ENCODE measurements around the gene ANP32A. TPM values are rescaled to one million over a fixed set of nuclear protein-coding genes. Genes with fewer than 3 reads are reported as not detected.

ANP32A gene
- total RNA-seq, 1 experiment from 2014 or later = 250 TPM

DNA sequence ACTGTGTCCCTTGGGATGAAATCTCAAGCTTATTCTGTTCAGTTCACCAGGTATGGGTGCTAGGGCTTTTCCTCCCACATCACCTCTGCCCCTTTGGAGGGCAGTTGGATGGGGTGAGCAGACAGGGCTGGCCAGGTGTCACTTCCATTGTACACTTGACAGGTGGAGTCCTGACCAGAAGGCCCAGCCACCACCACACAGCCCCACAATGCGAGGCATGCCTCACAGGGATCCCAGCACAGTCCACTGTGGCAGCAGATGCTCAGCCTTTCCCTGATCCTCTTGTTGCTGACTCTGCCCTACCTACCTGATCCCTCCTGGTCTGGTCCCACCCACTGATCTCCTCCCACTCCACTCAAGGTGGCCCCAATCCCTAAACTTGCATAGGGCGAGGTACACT lies 88.2 kb downstream of the ANP32A start:
- H3K27me3 Mint-ChIP-seq (ENCODE audit: unreplicated experiment) = peaks cover 61% of the 10 kb centered on the region
- no peak overlapping the region for H3K27ac Mint-ChIP-seq (ENCODE audit: unreplicated experiment)
- no TSS peak for BruUV-seq (replicated peaks)
- TF ChIP-seq CTCF (IDR thresholded peaks at IDR 0.05; ENCODE audit: unreplicated experiment) = no peak
- H3K36me3 Mint-ChIP-seq (ENCODE audit: insufficient read depth, unreplicated experiment) = no peaks in the 10 kb centered on the region
- H3K4me3 Mint-ChIP-seq (ENCODE audit: low read depth, unreplicated experiment) = no peak overlapping the region
- no peak for DNase-seq
- CTCF ChIA-PET = interaction anchor here (1.0 to 3.5 kb wide), 2 partner anchors 143 to 193 kb away, joined by 3 to 21 read pairs; no protein-coding TSS in a partner anchor
- intact Hi-C loops (cut with micrococcal nuclease; ENCODE audit: unreplicated experiment) = no loop called here
- no peaks in the 10 kb centered on the region for H3K4me1 Mint-ChIP-seq (ENCODE audit: low read depth, unreplicated experiment)
- no peaks in the 10 kb centered on the region for H3K9me3 Mint-ChIP-seq (ENCODE audit: low read depth, unreplicated experiment)

DNA sequence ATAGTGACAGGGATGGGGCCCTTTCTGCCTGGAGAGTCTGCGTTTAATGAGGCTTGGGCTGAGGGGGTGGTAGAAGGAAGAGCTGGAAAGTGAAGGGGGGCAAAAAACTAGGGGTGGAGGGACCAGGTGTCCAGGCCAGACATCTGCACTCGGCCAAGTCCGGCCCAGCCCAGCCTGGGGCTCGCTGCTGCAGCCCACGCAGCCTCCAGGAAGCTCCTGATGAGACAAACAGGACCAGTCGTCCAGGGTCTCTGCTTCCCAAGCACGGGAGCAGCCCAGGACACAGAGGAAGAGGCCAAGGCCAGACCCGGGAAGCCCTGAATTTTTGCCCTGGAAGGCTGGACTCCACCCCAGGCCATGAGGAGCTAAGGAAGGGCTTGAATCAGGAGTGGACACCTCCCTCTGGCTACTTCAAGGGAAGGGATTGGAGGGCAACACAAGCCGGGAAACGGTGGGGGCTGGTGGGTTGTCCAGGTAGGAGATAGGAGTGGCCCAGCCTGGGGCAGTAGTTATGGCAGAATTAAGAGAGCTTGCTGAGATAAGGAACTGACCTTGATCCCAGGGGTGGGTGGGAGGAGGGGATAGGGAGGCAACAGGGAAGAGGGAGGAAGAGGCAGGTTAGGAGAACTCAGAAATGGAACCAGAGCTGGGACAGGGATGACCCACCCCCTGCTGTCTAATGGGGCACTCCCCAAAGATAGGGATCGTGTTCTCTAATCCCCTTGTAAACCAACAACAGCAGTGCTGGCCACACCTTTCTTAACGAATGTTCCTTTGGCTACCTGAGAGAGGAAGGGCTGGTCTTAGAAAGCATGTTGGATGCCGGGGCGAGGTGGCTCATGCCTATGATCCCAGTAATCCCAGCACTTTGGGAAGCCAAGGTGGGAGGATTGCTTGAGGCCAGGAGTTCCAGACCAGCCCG lies 89.5 kb downstream of the ANP32A start:
- no peak overlapping the region for H3K4me3 Mint-ChIP-seq (ENCODE audit: low read depth, unreplicated experiment)
- peaks cover 57% of the 10 kb centered on the region for H3K27me3 Mint-ChIP-seq (ENCODE audit: unreplicated experiment)
- H3K9me3 Mint-ChIP-seq (ENCODE audit: low read depth, unreplicated experiment) = no peaks in the 10 kb centered on the region
- no peak for TF ChIP-seq CTCF (IDR thresholded peaks at IDR 0.05; ENCODE audit: unreplicated experiment)
- intact Hi-C loops (cut with micrococcal nuclease; ENCODE audit: unreplicated experiment) = loop anchor here (1.0 kb wide), 2 partner anchors 144 to 194 kb away; no protein-coding TSS in a partner anchor
- no TSS peak for BruUV-seq (replicated peaks)
- no peak overlapping the region for H3K27ac Mint-ChIP-seq (ENCODE audit: unreplicated experiment)
- H3K4me1 Mint-ChIP-seq (ENCODE audit: low read depth, unreplicated experiment) = no peaks in the 10 kb centered on the region
- no peak for DNase-seq
- CTCF ChIA-PET = interaction anchor here (1.0 to 3.5 kb wide), 2 partner anchors 144 to 194 kb away, joined by 3 to 21 read pairs; no protein-coding TSS in a partner anchor
- H3K36me3 Mint-ChIP-seq (ENCODE audit: insufficient read depth, unreplicated experiment) = no peaks in the 10 kb centered on the region

DNA sequence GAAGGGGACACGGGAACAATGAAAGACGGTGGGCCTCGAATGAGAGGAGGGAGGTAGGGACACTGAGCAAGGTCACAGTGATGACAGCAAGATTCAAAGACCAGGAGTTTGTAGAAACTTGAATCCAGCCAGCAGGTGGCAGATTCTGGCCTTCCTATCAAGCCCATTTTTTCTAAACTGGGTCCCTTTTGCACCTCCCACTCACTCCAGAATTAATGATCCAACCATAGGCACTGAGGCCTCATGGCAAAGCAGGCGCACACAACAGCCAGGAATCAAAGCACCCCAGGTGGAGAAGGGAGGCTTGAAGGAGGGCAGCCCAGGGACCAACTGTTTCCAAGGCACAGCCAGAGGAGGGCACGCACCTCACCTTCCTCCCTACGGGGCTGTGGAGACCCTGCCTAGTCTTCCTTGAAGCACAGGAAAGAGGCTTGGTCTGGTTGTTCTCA lies 90.2 kb downstream of the ANP32A start:
- H3K36me3 Mint-ChIP-seq (ENCODE audit: insufficient read depth, unreplicated experiment) = no peaks in the 10 kb centered on the region
- intact Hi-C loops (cut with micrococcal nuclease; ENCODE audit: unreplicated experiment) = loop anchor here (1.0 kb wide), 2 partner anchors 145 to 195 kb away; no protein-coding TSS in a partner anchor
- H3K27me3 Mint-ChIP-seq (ENCODE audit: unreplicated experiment) = peaks cover 49% of the 10 kb centered on the region
- no peak overlapping the region for H3K27ac Mint-ChIP-seq (ENCODE audit: unreplicated experiment)
- no TSS peak for BruUV-seq (replicated peaks)
- no peaks in the 10 kb centered on the region for H3K9me3 Mint-ChIP-seq (ENCODE audit: low read depth, unreplicated experiment)
- no peak overlapping the region for H3K4me3 Mint-ChIP-seq (ENCODE audit: low read depth, unreplicated experiment)
- CTCF ChIA-PET = interaction anchor here (3.5 kb wide), 1 partner anchor 145 kb away, joined by 21 read pairs; no protein-coding TSS in a partner anchor
- DNase-seq = peak; percentile 30
- H3K4me1 Mint-ChIP-seq (ENCODE audit: low read depth, unreplicated experiment) = no peaks in the 10 kb centered on the region
- TF ChIP-seq CTCF (IDR thresholded peaks at IDR 0.05; ENCODE audit: unreplicated experiment) = peak; percentile 39

DNA sequence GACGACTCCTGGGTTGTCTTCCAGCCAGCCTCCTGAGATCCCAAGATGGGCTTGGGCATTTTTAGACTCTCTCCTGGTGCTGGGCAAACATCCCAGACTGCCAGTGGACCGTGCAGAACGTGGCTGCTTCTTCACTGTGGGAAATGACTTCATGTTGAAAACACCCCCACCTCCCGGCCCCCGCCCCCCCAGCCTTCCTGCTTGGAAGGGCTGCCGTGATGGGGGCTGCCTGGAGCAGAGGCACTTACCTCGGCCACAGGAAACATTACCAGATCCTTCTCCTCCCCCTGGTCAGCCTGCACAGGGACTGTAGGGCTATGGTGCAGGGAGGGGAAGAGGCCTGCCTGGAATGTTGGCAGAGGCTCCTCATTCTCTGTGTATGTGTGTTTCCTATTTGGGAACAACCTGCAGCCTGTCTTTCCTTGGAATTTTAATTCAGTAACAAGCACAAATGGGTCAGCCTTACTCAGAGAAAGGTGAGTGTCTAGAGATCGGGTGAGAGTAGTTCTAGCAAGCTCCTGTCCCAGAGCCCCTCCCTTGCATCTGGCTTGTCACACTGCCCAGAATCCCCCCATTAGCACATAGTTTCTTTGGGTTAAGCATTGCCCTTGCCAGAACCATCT lies 90.8 kb downstream of the ANP32A start:
- H3K4me3 Mint-ChIP-seq (ENCODE audit: low read depth, unreplicated experiment) = no peak overlapping the region
- H3K9me3 Mint-ChIP-seq (ENCODE audit: low read depth, unreplicated experiment) = no peaks in the 10 kb centered on the region
- no peak for TF ChIP-seq CTCF (IDR thresholded peaks at IDR 0.05; ENCODE audit: unreplicated experiment)
- intact Hi-C loops (cut with micrococcal nuclease; ENCODE audit: unreplicated experiment) = loop anchor here (1.0 kb wide), 2 partner anchors 145 to 195 kb away; no protein-coding TSS in a partner anchor
- BruUV-seq (replicated peaks) = no TSS peak
- H3K27me3 Mint-ChIP-seq (ENCODE audit: unreplicated experiment) = peaks cover 43% of the 10 kb centered on the region
- CTCF ChIA-PET = interaction anchor here (3.5 kb wide), 1 partner anchor 146 kb away, joined by 21 read pairs; no protein-coding TSS in a partner anchor
- H3K4me1 Mint-ChIP-seq (ENCODE audit: low read depth, unreplicated experiment) = no peaks in the 10 kb centered on the region
- DNase-seq = no peak
- no peak overlapping the region for H3K27ac Mint-ChIP-seq (ENCODE audit: unreplicated experiment)
- no peaks in the 10 kb centered on the region for H3K36me3 Mint-ChIP-seq (ENCODE audit: insufficient read depth, unreplicated experiment)

Small RNA genes lying within 50 kb of the gene (microRNA-seq; reads per million reads assigned to microRNA genes)
- gene MIR4312 = not detected

Other genes starting within 250 kb of the ANP32A start
- 0.14 and 0.15 TPM in 2 replicates for gene CORO2B, start 241.9 kb downstream of the ANP32A start, total RNA-seq (2022)
- gene SPESP1, start 109.6 kb upstream of the ANP32A start, total RNA-seq (2022) = not detected in 2 replicates
- 0.14 and 0.20 TPM in 2 replicates for gene NOX5, start 193.8 kb upstream of the ANP32A start, total RNA-seq (2022)